ENCODE measurements around the gene SAMD14. TPM values are rescaled to one million over a fixed set of nuclear protein-coding genes. Genes with fewer than 3 reads are reported as not detected.

SAMD14 gene
- total RNA-seq, 1 experiment from 2014 or later: 5.9 TPM

GRCh38 chr17:50177983-50178834 is 48.2 kb upstream of the SAMD14 start (continued):
- TF ChIP-seq AFF4 (CRISPR knock-in tag; IDR thresholded peaks at IDR 0.05; ENCODE audit: borderline replicate concordance) (no peak), TEAD4 (CRISPR knock-in tag; IDR thresholded peaks at IDR 0.05) (no peak), NFATC4 (CRISPR knock-in tag; IDR thresholded peaks at IDR 0.05) (no peak), STAT6 (CRISPR knock-in tag; conservative IDR thresholded peaks at IDR 0.05; ENCODE audit: low read depth) (no peak), ZNF219 (CRISPR knock-in tag; IDR thresholded peaks at IDR 0.05; ENCODE audit: borderline replicate concordance) (no peak), NR3C1 (CRISPR knock-in tag; conservative IDR thresholded peaks at IDR 0.05; ENCODE audit: low read depth) (no peak), ZNF232 (CRISPR knock-in tag; IDR thresholded peaks at IDR 0.05) (no peak), ZNF317 (CRISPR knock-in tag; IDR thresholded peaks at IDR 0.05; ENCODE audit: borderline replicate concordance, low read depth) (no peak), ZSCAN18 (CRISPR knock-in tag; IDR thresholded peaks at IDR 0.05) (no peak), FOXK1 (CRISPR knock-in tag; IDR thresholded peaks at IDR 0.05) (0 out of 2 replicates have a peak, but pooled peaks have one; percentile 6), ATF1 (CRISPR knock-in tag; IDR thresholded peaks at IDR 0.05) (no peak), TEAD1 (CRISPR knock-in tag; IDR thresholded peaks at IDR 0.05) (peak; percentile 39; the same call in 1 of the 2 replicates), ZBTB21 (CRISPR knock-in tag; IDR thresholded peaks at IDR 0.05; ENCODE audit: borderline replicate concordance) (no peak), RORB (CRISPR knock-in tag; IDR thresholded peaks at IDR 0.05) (no peak), ATF6 (CRISPR knock-in tag; IDR thresholded peaks at IDR 0.05) (no peak), OVOL2 (CRISPR knock-in tag; IDR thresholded peaks at IDR 0.05; ENCODE audit: borderline replicate concordance) (no peak), GTF2I (CRISPR knock-in tag; conservative IDR thresholded peaks at IDR 0.05) (no peak), MXD4 (CRISPR knock-in tag; IDR thresholded peaks at IDR 0.05; ENCODE audit: borderline replicate concordance) (no peak), E2F5 (CRISPR knock-in tag; IDR thresholded peaks at IDR 0.05) (no peak), SMAD3 (CRISPR knock-in tag; IDR thresholded peaks at IDR 0.05; ENCODE audit: borderline replicate concordance) (no peak), PREB (CRISPR knock-in tag; IDR thresholded peaks at IDR 0.05; ENCODE audit: borderline replicate concordance) (no peak), MAX (CRISPR knock-in tag; IDR thresholded peaks at IDR 0.05) (peak; percentile 86), SOX15 (CRISPR knock-in tag; IDR thresholded peaks at IDR 0.05) (no peak), HMGA2 (CRISPR knock-in tag; IDR thresholded peaks at IDR 0.05) (no peak), FOXP4 (CRISPR knock-in tag; IDR thresholded peaks at IDR 0.05) (no peak)

All from WTC11 (cell line).